HuH-7.5 (cell line): Measurements from ENCODE around the gene LIPC.

ENCODE experiments used
- DNase-seq: peaks from one replicate; pipeline ENCODE4 v3.0.0; 2011; ENCODE audit warnings: low spot score

LIPC gene

DNA sequence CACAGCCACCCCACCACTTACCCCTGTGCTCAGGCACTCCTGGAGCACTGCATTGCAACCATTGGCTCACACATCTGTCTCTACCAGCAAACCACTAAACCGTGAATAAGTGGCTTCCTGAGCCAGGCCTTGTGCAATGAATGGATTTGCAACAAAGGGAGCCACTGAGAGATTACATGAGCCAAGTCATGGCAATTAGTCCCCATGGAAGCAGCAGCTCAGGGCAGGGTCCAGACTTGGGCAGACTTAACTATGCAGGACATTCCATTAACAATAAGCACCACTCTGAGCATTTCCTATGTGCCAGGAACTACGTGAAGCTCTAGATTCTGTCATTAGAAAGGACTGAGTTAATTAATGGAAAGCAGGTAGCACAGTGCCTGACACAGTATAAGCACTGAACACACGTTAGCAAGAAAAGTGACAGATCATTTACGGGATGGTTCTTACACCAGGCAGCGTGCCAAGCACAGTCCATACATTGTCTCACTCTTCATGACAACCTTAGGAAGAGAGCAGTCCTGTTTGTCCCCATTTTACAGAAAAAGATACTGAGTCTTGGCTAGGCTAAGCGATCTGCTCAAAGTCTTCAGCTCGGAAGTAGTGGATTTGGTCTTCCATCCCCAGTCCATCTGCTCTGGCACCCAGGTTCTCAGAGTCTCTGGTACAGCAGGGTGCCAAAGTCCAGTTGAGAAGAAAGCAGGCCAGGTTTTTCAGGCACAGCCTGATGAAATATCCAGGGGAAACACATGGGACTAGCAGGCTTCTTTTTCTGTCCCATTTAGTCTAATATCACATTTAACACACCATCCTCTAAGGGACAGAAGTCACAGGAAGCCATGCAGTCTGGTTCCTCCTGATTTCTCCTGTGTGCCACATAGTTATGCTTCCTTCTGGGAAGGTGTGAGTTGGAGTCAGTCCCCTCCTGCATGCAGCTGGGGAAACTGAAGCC is 44.1 kb downstream of the LIPC start:
- DNase-seq = no peak

DNA sequence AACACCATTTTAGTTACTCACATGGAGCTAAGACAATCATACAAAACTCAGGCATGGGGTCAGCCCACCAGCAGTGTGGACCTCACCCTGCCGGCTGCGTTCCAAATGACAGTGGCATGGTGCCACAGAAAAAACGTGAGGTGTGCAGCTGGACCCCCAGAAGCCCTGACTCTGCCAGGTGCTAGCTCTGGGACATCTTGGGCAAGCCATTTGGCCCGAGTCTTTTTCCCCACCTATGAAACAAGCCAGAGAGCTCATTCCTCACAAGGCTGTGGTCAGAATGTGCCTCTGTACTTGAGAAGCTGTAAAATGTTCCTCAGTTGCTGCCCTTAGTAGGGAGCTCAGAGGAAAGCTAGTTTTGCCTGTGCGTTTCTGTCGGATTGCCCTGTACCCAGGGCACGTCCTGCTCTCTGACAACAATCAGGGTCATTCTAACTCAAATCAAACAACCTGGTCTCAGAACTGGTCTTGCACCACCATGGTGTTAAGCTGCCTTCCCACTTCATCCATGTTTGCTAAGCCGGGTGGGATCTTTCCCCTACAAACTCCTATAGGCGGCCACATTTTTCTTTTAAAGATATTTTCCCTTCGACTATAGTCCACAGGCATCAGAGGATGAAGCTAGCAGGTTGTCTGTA is 44.9 kb downstream of the LIPC start:
- DNase-seq = no peak

DNA sequence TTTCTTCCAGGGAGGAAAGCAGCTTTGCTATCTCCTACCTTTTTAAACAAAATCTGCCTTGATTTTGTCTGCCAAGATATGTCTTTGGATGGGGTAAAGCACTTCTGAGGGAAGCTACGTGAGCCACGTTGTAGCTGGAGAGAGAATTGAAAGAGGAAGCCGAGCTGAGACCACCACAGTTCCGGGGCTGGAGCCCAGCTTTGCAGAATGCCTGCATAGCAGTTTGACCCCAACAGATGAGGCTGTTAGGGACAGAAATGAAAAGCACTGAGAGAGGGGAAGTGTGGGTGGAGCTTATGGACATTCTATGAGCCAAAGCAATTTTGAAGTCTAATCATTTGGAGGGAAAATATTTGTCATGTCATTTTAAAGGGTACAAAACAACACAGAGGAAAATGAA is 45.4 kb downstream of the LIPC start:
- DNase-seq = no peak

DNA sequence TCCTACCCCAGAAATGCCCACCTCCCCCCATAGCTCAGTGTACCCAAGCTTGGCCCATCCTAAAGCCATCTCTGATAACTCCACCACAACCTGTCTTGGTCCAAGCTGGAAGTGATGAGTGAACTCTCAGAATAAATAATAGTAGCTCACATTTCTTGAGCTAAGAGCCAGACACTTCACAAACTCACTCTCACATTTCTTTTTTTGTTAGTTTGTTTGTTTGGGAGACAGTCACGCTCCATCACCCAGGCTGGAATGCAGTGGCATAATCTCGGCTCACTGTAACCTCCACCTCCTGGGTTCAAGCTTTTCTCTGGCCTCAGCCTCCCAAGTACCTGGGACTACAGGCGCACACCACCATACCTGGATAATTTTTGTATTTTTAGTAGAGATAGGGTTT is 46.2 kb downstream of the LIPC start:
- no peak for DNase-seq

DNA sequence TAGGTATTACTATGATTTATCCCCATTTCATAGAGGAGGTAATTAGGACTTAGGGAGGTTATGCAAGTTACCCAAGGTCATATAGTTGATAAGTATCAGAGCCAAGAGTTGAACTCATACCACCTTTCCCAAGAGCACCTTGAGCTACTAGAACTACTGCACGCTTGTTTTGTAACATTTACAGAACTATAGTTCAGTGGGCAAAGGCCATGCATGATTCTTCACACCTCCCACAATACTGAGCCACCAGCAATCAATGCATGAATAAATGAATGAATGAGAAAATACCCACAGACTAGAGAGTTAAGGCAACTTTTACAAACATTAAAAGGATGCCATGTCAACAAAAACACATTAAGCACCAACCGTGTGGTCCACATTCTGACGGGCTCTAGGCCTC is 46.8 kb downstream of the LIPC start:
- DNase-seq = no peak

DNA sequence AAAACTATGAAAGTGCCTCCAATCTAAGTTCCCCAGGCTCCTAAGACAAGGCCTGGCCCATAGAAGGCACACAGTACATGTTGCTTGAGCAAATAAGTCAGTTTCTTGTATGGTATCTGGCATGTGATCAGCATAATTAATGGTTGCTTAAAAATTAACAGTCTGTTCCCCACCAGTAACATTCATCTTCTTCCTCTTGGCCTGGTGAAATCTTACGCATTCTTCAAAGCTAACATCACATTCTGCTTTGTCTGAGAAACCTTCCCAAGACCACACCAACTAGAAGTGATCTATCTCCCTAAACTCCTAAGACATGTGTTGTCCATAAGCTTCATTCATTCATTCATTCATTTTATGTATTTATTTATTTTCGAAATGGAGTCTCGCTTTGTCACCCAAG is 48.1 kb downstream of the LIPC start:
- DNase-seq = no peak

DNA sequence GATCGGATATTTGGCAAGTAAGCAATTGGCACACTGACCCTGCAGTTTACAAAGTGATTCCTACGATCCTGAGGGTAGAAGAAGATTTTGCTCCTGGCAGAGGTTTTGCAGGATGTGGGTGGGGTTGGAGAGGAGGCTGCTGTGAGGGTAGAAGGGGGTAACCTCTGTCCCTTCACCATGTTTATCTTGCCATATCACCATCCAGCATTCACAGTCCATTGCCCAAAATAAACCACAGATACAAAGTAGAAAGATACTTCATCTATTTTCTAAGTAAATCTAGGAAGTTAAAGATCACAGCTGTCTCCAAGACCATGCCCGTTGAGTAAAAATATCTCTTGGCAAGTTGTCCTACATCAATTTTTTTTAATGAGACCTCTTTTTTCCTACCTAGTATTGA is 51.6 kb downstream of the LIPC start:
- no peak for DNase-seq

DNA sequence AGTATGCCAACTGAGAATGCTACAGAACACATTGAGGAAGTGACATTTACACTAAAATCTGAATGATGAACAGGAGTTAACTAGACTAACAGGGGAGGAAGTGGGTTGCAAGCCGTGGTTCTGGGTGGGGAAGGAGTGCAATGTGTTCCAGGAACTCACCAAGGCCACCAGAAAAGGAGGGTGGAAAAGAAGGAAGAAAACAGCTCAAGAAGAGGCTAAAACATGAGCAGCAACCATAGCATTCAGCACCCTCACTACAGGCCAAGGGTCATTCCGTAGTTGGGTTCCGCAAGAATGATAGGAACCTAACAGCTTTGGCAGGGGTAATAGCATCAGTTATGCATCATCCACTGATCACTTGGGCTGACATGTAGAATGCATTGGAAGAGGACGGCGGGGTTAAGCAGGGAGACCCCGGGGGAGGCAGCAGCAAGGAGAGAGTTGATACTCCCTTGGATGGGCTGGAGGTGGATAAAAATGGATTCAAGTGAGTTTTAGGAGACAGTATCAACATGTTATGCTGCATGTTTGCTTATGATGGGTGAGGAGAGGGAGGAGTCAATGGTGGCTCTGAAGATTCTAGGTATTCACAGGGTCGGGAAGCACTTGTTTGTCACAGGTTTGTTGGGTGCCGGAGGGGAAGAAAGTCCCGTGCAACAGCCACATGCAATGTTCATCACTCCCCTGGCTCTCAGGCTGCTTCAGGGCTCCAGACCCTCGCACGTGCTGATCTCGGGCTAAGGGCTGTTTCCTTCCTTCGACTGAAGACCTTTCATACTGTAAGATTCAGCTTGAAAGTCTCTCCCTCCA is 53.2 kb downstream of the LIPC start:
- DNase-seq = no peak

DNA sequence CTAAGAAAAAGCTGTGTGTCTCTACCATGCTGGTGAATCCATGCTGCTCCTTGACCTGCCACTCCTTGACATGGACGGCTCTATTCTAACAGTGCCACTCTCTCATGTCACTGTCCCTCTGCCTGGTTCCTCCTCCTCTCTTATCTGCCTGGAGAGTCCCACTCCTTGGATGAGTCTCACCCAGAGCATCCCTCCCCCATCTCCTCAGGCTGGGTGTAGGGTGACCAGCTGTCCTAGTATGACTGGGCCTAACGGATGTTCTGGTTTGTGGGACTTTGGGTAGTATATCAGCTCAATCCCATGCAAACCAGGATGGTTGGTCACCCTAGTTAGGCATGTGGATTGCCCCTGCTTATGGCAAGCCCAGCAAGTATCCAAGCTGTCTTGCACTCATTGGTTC is 54.3 kb downstream of the LIPC start:
- no peak for DNase-seq

DNA sequence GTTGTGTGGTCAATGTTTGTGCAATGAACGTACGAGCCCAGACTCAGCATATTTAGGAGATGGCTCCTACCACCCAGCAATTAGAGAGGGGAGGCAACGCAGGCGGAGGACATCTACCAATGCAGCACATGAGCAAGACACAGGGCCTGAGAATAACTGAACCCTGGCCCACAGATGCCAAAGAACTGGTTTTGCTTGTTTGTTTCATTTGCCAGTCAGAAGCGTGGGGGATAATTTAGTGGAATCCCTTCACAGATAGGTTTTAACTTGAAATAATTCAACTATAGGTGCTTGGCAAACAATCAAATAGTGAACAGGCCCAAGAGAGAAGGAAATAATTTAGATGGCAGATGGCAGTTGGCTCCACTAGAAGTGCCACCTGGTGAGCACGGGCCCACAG is 54.8 kb downstream of the LIPC start:
- DNase-seq = no peak

DNA sequence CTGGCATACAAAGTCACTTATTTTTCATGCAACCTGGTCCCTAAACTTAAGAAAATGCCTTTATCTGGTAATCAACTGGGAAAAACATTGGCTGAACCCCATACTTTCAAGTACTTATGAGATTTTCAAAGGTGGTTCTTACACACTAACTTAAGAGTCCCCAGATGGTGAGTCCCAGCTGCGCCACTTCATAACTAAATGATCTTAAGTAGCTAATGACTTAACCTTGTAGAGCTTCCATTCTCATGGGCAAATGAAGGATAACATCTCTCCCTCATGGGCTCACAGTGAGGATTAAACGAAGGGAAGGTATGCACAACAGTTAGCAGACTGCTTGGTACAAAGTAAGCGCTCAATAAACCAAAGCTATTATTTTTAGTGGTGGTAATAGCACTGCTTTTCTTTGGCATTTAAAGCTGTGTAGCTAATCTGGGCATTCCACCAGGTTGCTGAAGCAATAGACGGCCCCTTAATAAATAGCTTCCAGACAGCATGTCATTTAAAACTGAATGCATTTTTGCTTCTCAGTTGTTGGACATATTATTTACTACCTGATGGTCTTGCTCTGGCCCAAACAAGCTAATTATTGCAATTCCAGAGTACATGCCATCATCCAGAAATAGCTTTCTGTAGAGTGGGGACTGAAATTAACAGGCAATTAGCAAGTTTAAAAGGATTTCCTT is 55.4 kb downstream of the LIPC start:
- no peak for DNase-seq

DNA sequence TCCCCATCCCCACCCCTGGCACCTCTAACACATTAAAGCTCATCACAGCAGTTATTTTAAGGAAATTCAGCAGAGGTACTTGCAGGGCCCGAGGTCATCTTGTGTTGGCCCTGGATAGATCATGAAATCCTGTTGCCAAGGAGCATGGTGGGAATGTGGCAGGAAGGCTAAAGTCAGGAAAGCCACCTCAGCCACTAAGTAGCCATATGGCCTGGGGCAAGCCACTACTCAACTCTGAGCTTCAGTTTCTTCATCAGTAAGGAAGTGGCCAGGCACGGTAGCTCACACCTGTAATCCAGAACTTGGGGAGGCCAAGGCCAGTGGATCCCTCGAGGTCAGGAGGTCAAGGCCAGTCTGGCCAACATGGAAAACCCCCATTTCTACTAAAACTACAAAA is 55.9 kb downstream of the LIPC start:
- DNase-seq = no peak

DNA sequence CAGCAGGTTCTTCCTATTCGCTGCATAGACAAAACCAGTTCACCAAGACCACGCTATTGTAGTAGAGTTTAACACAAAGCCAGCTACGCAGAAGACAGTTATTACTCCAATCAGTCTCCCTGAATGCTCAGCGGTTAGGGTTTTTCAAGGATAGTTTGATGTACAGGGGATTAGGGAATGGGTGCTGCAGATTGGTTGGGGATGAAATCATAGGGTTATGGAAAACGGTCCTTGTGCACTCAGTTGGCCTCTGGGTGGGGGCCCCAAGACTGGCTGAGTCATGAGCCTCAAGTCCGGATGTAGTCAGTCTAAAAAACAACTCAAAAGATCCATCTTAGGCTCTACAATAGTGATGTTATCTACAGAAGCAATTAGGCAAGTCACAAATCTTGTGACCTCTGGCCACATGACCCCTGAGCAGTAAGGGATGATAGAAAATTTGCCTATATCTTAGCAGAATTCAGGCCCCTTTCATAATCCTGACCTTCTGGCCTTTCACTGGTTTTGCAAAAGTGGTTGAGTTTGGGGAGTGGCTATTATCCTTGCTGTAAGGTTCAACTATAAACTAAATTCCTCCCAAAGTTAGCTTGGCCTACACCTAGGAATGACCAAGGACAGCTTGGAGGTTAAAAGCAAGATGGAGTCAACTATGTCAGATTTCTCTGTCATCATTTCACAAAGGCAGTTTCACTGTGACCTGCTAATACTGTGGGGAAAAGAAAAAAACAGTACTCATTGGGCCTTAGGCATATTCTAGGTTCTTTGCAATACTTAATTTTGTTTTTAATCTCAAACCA is 57.7 kb downstream of the LIPC start:
- no peak for DNase-seq

DNA sequence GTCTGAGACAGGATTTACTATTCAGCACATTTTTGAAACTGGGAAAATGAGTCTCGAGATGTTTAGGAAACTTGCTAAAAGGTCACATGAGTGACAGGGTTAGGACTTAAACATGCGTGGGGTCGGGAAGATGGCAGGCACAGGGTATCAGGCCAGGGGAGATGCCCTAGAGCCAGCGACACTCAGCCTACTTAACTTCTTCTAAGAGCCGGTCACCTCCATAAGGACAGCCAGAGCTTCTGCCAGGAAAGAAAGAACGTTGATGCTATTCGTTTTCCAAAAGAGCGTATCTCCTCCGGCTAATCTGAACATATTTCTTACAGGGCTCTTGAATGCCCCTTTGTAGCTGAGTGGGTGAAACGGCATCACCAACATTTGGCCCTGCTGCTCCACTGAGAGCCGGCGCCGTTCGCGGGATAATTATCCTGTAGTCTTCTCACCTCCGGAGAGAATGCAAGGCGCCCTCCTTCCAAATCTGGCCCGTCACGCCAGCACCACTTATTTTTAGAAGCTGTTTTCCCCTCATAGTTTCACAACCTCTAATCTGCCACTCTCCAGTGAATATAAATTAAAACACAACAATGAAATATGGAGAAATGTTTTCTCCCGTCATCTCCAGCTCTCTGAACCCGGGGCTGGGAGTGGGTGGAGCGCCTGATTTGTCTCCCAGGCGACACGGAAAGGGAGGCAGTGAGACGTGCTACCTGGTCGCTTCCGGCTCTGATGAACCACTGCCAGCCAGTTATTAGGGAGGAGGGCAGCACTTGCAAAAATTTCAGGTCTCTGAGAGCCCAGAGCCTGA is 58.5 kb downstream of the LIPC start:
- no peak for DNase-seq

DNA sequence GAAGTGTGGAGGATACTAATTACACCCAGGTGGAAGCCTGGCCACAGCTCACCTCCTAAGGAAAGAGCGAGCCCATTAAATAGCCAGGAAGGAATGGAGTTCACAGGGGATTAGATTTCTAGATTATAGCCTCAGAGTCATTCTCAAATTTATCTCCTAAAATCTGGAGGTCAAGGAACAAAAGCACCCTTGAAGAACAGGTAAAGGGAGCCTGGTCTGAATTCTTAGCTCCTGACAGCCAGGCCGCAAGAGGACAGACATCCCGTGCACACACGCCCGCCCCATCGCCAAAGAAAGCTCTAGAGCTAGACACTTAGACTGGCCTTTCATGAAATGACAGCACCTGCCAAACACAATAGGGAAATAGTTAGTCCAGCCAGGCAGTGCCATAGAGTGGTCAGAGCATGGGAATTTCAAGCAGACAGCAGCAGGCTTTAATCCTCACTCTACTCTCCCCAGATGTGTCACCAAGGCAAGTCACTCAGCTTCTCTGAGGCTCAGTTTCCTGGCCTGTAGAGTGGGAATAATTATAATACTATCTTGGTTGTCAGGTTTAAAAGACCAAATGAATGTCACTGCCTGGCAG is 59.2 kb downstream of the LIPC start:
- DNase-seq = no peak

DNA sequence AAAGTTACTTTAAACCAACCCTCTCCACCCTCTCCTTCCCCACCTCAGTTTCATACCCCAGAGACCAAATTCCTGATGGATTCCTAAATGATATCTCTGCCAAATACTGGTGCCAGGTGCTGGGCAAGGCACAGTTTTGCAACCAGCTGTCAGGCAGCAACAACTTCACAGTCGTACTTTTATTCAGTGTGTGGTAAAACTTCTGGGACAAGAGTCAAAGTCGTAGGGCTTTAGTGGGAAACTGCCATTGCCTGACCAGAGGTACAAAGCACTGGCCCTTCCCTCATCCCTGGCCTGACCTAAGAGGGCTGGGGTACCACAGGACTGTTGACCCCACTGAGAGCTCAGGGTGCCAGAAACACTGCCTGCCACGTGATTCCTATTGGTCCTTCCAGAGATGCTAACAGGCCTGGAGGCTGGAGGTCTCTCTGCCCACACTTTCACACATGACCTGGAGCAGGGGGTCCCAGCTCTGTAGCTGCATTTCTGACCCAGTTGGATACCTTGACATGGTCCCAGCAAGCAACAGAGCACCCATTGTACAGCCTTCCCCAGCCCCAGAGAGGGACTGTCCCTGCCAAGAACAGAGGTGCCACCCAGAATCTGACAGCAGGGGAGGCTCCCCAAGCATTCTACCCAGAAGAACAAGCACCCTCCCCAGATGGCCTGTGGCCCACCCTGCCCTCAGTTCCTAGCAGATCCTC is 59.9 kb downstream of the LIPC start:
- no peak for DNase-seq

DNA sequence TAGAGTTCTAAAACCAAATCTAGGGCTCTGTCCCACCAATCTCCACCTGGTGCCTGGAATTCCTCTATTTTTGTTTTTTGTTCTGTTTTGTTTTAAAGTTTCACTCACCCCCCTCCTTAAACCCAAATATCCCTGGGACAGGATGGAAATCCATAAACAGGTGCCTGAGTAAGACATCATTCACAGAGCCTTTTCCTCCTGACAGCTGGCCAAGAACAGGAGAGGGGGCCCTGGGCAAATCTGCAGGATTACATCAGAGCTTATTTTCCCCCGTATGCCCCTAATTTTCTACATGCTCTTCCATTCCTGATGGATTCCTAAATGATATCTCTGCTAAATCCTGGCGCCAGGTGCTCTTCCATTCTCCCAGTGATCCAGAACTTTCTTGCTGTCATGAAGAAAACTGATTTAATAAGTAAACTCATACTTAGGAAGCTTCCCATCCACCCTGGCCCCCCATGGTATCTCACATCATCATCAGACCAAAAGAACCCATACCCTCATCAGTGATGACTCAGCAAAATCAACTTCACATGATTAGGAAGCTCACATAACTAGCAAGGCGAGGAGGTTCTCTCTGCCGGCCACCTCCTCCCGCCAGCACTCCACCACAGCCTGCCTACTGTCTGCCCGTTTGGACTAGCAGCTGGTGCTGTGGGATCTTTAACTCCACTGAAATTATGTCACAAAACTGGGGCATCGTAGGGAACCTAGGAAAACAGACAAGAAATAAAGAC is 61.0 kb downstream of the LIPC start:
- no peak for DNase-seq

DNA sequence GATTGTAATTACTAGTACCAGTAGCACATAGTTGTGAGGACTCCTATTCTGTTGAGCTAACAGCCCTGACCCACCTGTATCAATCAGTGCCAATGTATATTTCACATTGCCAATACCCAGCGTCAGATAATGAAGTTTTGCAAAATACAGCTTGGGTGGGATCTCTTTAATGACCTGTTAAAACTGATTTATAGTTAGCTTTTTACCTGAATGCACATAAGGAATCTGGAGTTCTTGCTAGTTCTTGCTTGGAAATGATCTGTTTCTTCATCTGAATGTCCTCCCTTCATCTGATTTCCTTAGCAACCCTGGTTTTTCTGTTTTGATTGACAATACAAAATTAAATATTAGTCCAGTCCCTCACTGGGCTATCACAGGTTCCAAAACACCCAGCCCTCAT is 62.8 kb downstream of the LIPC start:
- DNase-seq = no peak

DNA sequence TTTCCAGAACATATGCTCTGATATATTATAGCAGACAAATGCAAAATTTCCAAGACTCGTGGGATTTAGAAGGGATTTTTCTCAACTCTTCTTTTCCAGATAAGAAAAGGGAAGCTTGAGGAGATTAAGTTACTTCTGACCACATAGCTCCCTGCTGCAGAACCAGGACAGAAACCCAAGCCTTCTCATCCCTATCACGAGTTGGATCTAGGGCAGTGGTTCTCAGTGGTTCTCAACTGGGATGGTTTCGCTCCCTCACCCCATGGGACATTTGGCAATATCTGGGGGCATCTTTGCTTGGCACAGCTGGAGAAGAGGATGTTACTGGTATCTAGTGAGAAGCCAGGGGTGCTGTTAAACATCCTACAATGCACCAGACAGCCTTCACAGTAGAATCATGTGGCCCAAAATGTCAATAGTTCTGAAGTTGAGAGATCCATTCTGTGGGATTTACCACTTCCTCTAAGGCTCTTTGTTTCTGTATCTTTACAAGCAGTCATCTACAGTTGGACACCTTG is 64.2 kb downstream of the LIPC start:
- no peak for DNase-seq
